ENCODE measurements around the gene RPGRIP1. TPM values are rescaled to one million over a fixed set of nuclear protein-coding genes. Genes with fewer than 3 reads are reported as not detected.
"Not testable (repeated sequence)": the region's sequence is repeated elsewhere in the genome, so short reads cannot be mapped to it uniquely, and the experiment has no call there.

The RPGRIP1 gene
- polyA plus RNA-seq, 3 donors: 0.39 to 0.65 (median 0.47) TPM

DNA sequence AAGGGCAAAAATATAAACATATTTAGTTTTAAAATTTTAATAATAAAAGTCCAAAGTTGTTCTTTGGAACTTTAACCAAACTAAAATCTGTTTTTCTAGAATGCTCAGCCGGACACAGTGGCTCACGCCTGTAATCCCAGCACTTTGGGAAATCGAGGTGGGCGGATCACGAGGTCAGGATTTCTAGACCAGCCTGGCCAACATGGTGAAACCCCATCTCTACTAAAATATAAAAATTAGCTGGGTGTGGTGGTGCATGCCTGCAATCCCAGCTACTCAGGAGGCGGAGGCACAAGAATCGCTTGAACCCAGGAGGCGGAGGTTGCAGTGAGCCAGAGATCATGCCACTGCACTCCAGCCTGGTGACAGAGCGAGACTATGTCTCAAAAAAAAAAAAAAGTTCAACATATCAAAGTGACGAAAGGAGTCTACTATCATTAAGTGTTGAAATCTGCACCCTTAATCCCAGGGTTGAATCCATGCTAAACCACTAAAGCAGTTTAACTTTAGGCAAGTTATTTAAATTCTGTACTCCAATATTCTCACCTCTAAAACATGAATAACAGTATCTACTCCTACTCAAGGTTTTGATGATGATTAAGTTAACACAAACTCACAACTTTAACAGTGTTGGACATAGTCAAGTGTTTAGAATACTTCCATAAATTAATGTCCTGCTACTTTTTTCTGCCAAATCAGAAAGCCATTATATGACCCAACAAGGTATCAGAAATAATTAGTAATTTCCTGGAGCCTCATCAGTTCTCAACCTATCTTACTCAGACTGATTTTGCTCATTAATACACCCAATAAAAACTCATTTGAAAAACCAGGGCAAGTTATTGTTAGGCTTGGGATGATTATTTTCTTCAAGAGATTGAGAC is 21.6 kb upstream of the RPGRIP1 start:
- DNase-seq (ENCODE audit: low read depth in 3 of 3, low spot score in 2 of 3): no peak

GRCh38 chr14:21258889-21259787 is 20.7 kb upstream of the RPGRIP1 start:
- DNase-seq (ENCODE audit: low read depth in 3 of 3, low spot score in 2 of 3): no peak

GRCh38 chr14:21261824-21262223 is 18.1 kb upstream of the RPGRIP1 start:
- DNase-seq (ENCODE audit: low read depth in 3 of 3, low spot score in 2 of 3): no peak

GRCh38 chr14:21262410-21262809 is 17.5 kb upstream of the RPGRIP1 start:
- DNase-seq (ENCODE audit: low read depth in 3 of 3, low spot score in 2 of 3): no peak

DNA sequence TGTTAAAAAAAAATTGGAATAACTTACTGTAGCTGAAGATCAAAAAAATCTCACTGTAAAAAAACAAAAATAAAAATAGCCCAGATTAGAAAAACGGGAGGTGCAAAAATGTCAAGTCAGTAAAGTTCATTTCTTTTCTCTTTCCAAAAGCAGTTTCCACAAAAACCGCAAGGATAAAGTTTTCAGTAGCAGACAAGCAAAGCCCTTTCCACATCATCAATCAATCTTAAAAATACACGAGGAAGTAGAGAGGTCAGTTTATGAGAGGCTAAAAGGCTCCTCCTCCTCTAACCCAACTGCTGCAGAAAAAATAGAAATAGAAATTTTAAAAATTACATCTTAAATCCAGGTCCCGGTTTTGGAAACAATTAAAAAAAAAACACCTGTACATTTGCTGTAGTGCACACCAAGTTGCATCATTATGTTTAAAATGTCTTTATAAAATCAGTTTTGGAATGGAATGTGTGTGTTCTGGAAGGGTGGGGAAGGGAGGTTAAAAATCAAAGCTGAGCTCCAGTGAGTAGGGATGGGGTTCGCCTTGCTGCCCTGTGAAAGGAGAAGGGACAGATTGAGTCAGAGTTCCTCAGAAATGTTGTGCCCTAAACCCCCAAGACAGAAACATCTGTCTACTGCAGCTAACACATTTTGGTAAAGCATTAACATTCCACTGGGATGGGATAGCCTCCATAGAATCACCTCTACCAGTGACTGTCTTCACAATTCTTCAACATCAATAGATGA is 16.4 kb upstream of the RPGRIP1 start:
- no peak for DNase-seq (ENCODE audit: low read depth in 3 of 3, low spot score in 2 of 3)

- no peak for DNase-seq (ENCODE audit: low read depth in 3 of 3, low spot score in 2 of 3)
These were observed 15.7 kb upstream of the RPGRIP1 start for GRCh38 chr14:21264025-21264801.

DNA sequence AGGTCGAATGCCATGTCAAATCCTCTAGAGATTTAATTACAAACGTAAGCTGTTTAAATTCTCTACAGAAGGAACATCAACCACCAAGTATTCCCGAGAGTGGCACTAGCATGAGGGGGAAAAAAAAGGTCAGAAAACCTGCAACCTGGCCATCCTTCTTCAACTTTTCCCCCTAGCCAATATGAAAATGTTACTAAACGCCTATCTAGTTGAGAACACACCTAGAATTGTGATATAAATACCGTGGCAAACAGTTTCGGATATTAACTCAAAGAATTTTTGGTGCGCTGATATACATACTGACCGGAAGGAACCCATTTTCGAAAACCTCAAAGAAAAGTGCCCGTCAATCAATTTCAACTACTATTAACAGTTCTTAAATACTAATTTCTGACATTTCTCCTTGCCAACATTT is 12.4 kb upstream of the RPGRIP1 start:
- DNase-seq (ENCODE audit: low read depth in 3 of 3, low spot score in 2 of 3): no peak

DNA sequence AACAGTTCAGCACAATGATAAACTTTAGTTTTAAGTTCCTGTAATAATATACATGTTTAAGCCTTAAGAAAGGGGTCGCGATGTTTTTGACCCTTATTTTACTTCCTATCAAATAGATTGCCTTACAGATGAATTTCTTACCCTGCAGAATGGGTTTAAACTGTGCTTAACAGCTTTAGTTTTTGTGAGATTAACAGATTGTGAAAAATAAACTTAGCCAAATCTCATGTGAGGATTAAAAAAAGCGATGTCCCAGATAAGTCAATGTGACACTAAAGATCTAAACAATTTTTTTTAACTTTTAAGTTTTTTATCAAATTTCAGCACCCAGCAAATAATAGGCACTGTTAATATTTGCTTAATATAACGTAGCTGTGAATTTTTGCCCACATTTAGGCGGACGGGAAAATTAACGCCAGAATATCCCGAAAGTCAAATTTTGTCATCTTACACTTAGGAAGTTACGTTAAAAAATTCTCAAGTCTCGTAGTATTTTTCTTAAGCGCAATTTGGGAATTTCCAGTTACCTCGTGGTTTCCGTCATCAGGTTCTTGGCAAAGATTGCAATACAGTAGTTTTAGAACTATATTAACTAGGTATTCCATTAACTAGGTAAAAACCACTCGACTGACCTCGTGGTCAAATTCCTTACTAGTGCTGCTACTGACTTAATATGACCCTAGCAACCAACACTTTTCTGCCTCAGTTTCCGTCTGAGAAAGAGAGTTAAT is 11.8 kb upstream of the RPGRIP1 start:
- no peak for DNase-seq (ENCODE audit: low read depth in 3 of 3, low spot score in 2 of 3)

- DNase-seq (ENCODE audit: low read depth in 3 of 3, low spot score in 2 of 3): peak in 2 of 3 donors; percentile 47 to 55
These were observed 11.1 kb upstream of the RPGRIP1 start for GRCh38 chr14:21268617-21269251.

GRCh38 chr14:21269252-21270046 is 10.4 kb upstream of the RPGRIP1 start, which contains the start of gene HNRNPC:
Gene HNRNPC, minus strand, starts transcription at chr14:21269442. Its CDS starts 35,249 bp downstream, at chr14:21234193.
- DNase-seq (ENCODE audit: low read depth in 3 of 3, low spot score in 2 of 3): peak; percentile 100

DNA sequence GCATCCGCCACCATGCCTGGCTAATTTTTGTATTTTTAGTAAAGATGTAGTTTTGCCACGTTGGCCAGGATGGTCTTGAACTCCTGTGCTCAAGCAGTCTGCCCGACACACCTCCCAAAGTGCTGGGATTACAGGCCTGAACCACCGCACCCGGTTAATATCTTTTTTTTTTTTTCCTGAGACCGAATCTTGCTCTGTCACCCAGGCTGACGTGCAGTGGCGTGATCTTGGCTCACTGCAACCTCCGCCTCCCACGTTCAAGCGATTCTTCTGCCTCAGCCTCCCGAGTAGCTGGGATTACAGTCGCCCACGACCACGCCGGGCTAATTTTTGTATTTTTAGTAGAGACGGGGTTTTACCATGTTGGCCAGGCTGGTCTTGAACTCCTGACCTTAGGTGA is 7.2 kb upstream of the RPGRIP1 start:
- not testable (repeated sequence) for DNase-seq (ENCODE audit: low read depth in 3 of 3, low spot score in 2 of 3)

GRCh38 chr14:21275261-21275858 is 4.5 kb upstream of the RPGRIP1 start:
- no peak for DNase-seq (ENCODE audit: low read depth in 3 of 3, low spot score in 2 of 3)

DNA sequence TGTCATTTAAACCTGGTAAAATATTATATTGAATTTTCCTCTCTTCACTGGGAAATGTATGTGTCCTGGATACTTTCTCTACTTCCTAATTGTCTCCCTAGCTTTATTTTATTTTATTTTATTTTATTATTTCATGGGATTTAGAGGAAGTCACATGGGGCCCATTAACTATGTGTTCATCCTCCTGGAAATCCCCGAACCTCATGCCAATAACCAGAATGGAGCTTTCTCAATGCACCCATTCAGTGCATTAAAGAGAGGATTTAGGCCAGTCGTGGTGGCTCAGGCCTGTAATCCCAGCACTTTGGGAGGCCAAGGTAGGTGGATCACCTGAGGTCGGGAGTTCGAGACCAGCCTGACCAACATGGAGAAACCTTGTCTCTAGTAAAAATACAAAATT is 1.3 kb upstream of the RPGRIP1 start:
- DNase-seq (ENCODE audit: low read depth in 3 of 3, low spot score in 2 of 3): no peak

GRCh38 chr14:21281917-21282316 is 2.0 kb downstream of the RPGRIP1 start:
- DNase-seq (ENCODE audit: low read depth in 3 of 3, low spot score in 2 of 3): not testable (repeated sequence)

- DNase-seq (ENCODE audit: low read depth in 3 of 3, low spot score in 2 of 3): not testable (repeated sequence)
These were observed 6.6 kb downstream of the RPGRIP1 start for GRCh38 chr14:21286516-21286915.

GRCh38 chr14:21287168-21287567 is 7.3 kb downstream of the RPGRIP1 start:
- DNase-seq (ENCODE audit: low read depth in 3 of 3, low spot score in 2 of 3): no peak

DNA sequence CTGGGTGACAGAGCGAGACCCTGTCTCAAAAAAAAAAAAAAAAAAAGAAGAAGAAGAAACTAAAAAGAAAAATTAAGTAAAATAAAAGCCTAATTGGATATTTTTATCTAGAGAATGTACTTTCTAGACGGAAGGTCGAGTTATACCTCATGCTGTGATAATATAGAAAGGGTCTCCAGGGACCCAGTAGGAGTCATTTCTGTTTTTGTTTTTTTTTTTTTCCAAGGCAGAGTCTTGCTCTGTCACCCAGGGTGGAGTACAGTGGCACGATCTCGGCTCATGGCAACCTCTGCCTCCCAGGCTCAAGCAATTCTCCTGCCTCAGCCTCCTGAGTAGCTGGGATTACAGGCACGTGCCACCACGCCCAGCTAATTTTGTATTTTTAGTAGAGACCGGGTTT is 14.1 kb downstream of the RPGRIP1 start:
- DNase-seq (ENCODE audit: low read depth in 3 of 3, low spot score in 2 of 3): not testable (repeated sequence)

GRCh38 chr14:21298358-21298757 is 18.5 kb downstream of the RPGRIP1 start:
- no peak for DNase-seq (ENCODE audit: low read depth in 3 of 3, low spot score in 2 of 3)
